SK-MEL-5 (cell line): ENCODE measurements around the gene DNAL1. TPM values are rescaled to one million over a fixed set of nuclear protein-coding genes. Genes with fewer than 3 reads are reported as not detected.

ENCODE experiments used
- DNase-seq: peaks from one replicate; pipeline ENCODE4 v3.0.0-alpha.2; 2016; ENCODE audit warnings: low read depth, low spot score
- in situ Hi-C: cut with HindIII; loops from 2 replicates; pipeline ENCODE4 v1.10.0; 2016; ENCODE audit warnings: low sequenced_read_pairs, high pct_unique_total_duplicates, low pct_unique_long_range_greater_than_20kb
- small RNA-seq, 2 experiments: library from RNA; depleted of rRNA; stranded (forward); fragments of <200 nt; gene quantifications; one replicate each; pipeline ENCODE3, GENCODE V24; 2014
- total RNA-seq: library from RNA; depleted of rRNA; stranded (reverse); fragments of >200 nt; shearing (Covaris generic); gene quantifications from 2 replicates; pipeline ENCODE4 v1.2.3, GENCODE V29; 2014; rRNA removed

DNAL1 gene
- total RNA-seq, 1 experiment from 2014 or later, result 7.1 TPM

DNA sequence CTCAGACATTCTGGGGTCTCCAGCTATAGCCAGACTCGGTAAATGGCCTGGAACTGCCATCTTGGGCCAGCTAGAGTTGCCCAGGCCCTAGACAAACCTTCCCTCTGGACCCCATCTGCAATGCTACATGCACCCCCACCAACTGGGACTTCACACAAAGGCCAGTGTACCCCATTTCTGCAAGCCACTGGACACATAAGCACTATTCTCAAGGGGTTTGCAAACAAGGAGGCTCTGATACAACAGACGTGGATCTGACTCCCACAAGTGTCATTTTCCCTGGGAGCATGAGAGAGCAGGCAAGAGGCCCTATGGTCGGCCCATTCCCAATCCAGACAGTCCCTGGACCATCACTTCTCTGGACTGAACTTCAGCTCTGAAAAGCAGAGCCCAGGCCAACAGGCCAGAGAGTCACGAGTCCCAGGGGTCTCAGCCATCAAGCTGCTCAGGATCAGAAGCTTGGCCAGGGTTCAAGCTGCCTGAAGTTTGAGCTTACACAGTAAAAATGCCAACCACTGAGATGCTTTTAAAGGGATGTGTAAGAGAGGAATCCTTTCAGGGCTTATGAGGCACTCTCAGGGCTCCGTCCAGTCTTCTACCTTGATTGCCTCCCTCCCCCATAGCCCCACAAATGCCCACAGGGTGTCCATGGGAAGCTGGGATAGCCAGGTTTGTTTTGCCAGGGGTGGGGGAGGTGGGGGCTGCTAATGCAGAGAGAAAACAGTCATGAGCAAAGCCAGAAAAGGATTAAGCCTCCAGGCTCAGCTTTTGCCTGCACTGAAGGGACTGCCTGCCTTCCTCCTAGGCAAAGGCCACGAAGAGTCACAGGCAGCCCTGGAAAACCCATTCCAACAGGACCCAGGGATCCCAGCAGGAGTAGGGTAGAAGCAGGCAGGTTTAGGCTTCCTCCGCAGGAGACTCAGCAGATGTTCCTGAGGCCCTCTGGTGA, 101.1 kb downstream of the DNAL1 start:
- in situ Hi-C loops, result no loop called here
- DNase-seq, result no peak

DNA sequence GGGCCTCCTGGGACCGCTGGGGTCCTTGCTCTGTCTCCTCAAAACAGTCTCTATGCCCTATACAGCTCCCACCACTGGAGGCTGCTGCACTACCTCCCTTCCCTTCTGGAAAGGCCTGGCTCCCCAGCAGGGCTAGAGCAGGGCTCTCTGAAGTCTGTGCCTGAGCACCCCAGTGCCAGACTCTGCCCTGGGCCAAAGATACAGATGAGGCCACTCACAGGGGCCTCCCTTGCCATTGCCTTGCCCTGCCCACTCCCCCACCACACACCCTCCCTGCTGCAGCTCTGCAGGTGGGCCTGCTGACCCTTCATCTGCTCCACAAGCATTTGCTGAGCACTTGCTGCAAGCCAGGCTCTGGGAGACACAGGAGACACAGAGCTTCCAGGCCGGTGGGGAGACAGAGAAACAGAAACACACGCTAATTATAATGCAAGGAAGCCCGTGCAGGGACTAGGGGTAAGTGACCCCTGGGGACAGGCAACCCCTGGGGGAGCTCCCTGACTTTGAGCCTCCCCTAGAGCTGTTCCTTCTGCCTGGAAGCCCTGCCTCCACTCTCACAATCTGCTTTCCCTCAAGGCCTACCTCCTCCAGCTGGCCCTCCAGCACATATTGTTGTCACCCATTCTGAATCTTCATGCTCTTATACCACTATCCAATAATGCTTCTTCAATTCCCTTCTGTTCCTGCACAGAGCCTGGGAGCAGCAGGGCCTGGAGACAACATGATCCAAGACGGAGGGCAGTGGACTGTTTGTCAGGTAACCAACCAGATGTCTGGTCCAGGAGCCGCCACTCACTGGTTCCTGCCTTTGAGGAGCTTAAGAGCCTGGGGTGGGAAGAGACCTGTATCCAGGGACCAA, 102.0 kb downstream of the DNAL1 start:
- DNase-seq, result no peak
- in situ Hi-C loops, result no loop called here

- no peak for DNase-seq
These were observed 102.8 kb downstream of the DNAL1 start for GRCh38 chr14:73747379-73748211.

DNA sequence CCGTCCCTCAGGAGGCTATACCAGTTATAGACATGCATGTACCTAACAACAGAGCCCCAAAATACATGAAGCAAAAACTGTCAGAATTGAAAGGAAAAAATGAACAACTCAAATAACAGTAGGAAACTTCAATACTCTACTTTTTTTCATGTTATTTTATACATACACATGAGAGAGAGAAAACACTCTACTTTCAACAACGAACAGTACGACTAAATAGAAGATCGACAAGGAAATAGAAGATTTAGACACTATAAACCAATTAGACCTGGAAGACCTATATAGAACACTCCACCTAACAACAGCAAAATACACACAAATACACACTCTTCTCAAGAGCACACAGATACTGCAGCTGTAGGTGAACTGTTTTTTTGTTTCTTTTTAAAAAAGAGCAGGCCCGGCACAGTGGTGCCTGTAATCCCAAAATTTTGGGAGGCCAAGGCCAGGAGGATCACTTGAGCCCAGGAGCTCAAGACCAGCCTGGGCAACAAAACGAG, 104.1 kb downstream of the DNAL1 start:
- no peak for DNase-seq
- in situ Hi-C loops, result no loop called here

More at GRCh38 chr14:73747379-73748211, 102.8 kb downstream of the DNAL1 start:
- in situ Hi-C loops, result no loop called here

DNA sequence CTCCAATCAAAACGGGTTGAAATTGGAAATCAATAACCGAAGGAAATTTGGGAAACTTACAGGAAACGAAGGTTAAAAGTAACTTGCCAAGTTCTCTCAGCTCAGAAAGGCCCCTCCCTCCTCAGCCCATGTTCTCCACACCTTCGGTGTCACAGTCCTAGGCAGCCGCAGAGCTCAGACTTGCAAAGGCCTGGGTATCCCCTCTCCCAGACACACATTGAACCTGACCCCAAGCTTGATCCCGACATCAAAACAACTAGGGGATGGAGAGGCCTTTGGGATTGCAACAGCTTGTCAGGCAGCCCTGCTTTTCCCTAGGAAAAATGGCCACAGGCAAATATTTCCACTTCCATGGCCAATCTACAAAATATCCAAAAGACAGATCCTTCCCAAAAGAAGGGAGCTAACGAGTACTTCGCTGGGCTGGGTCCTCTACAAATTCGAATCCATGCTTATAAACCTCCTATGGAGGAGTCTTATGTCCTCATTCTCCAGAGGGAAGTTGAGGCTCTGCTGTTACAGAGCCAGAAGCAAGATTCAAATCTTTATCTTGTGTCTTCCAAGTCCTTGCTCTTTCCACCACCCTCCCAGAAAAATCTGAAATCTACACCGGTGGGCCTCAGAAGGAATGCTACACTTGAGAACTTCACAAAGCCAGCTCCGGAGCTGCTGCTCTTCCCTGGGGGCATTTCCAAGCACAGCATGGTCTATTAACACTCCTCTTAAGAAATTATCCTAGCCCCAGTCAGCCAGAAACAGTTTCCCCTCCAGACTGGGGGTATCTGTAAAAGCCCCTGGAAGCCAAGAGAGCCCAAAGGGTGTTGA, 105.1 kb downstream of the DNAL1 start:
- DNase-seq, result no peak
- in situ Hi-C loops, result no loop called here

GRCh38 chr14:73750531-73750901, 105.7 kb downstream of the DNAL1 start:
- in situ Hi-C loops, result no loop called here
- no peak for DNase-seq

- no peak for DNase-seq
- in situ Hi-C loops, result no loop called here
These were observed 106.4 kb downstream of the DNAL1 start for GRCh38 chr14:73751157-73751691.

DNA sequence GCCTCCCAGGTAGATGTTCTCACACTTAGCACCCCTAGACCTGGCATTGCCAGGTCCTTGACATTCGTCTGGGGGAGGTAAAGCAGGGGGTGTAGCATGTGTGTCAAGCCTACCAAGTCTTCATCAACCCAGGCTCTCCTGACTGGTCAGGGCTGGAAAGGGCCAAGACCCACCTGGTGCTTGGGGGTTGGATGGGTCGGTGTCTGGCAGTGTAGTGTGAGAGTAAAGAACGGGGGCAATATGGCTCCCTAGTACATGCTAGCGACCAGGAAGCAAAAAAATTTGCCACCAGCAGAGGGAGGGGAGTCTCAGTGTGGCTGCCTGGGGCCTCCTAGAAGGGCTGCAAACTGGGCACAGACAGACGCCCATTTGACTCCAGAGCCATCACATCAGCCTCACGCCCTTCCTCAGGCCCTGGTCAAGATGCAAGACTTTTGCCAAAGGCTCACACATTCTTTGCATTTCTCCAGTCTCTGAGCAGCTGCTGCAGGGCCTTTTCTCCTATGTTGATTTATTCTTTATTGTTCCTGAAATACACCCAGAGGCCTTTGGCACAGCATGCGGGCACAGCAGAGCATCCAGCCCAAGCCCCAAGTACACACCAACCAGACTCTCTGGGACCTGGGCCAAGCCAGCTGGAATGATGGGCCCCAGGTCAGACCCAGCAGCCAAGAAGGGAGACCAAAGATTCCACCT, 107.7 kb downstream of the DNAL1 start:
- in situ Hi-C loops, result no loop called here
- DNase-seq, result peak; percentile 61

Small RNA genes within 50 kb of the gene (small RNA-seq; reads per million reads assigned to genes)
- 0 reads per million in 2 experiments for gene RNU6-240P

Other genes starting within 250 kb of the DNAL1 start
- 10.8 and 18.4 TPM in 2 replicates for gene NUMB, start 186.4 kb upstream of the DNAL1 start, total RNA-seq
- gene RIOX1, start 154.1 kb upstream of the DNAL1 start, total RNA-seq, result 23.3 and 27.3 TPM in 2 replicates
- 3.3 and 8.6 TPM in 2 replicates for gene ACOT1, start 107.8 kb upstream of the DNAL1 start, total RNA-seq
- gene HEATR4, start 86.0 kb upstream of the DNAL1 start, total RNA-seq, result 0.37 TPM in 1 of 2 replicates, not detected in the other
- gene ACOT2, start 75.8 kb upstream of the DNAL1 start, total RNA-seq, result 73.4 and 86.5 TPM in 2 replicates
- gene ACOT4, start 53.1 kb upstream of the DNAL1 start, total RNA-seq, result 0.11 and 0.43 TPM in 2 replicates
- 0.18 TPM in 1 of 2 replicates, not detected in the other for gene ACOT6, start 32.5 kb upstream of the DNAL1 start, total RNA-seq
- 5.2 and 5.3 TPM in 2 replicates for gene PNMA1, start 69.4 kb downstream of the DNAL1 start, total RNA-seq
- 6.6 and 7.7 TPM in 2 replicates for gene PTGR2, start 206.8 kb downstream of the DNAL1 start, total RNA-seq
- 63.9 and 69.7 TPM in 2 replicates for gene ZNF410, start 241.9 kb downstream of the DNAL1 start, total RNA-seq